ENCODE results near the gene CNTNAP2.

DNA sequence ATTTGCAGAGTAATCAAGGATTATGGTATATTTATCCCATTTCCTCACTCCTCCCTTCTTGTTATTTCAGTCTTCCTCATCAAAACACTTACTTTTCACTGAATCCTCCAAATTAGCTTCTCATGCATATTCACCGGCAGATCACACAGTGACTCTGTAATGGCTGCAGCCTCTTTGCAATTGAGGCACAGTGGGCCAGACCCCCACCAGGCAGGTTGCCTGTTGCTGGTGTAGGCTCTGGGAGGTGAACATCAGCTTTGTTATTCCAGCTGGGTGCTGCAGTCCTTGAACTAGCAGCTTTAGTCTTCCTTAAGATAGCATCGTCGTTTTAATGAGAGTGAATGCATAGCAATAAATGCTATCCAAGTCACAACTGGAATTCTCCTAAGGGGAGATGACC is 449.3 kb downstream of the CNTNAP2 start:
- TF ChIP-seq SP1 (IDR thresholded peaks at IDR 0.05) (no peak), TAF1 (conservative IDR thresholded peaks at IDR 0.05) (no peak), REST (IDR thresholded peaks at IDR 0.05) (no peak), YY1 (IDR thresholded peaks at IDR 0.05) (no peak), MAX (IDR thresholded peaks at IDR 0.05) (no peak), JUND (IDR thresholded peaks at IDR 0.05) (no peak), RAD21 (IDR thresholded peaks at IDR 0.05) (no peak), HNF4G (IDR thresholded peaks at IDR 0.05) (no peak), EGR1 (IDR thresholded peaks at IDR 0.05; ENCODE audit: low read depth in 2 of 2) (no peak), FOXA2 (IDR thresholded peaks at IDR 0.05) (no peak), RXRA (IDR thresholded peaks at IDR 0.05) (no peak)
- TF ChIP-seq, protein P1, sequence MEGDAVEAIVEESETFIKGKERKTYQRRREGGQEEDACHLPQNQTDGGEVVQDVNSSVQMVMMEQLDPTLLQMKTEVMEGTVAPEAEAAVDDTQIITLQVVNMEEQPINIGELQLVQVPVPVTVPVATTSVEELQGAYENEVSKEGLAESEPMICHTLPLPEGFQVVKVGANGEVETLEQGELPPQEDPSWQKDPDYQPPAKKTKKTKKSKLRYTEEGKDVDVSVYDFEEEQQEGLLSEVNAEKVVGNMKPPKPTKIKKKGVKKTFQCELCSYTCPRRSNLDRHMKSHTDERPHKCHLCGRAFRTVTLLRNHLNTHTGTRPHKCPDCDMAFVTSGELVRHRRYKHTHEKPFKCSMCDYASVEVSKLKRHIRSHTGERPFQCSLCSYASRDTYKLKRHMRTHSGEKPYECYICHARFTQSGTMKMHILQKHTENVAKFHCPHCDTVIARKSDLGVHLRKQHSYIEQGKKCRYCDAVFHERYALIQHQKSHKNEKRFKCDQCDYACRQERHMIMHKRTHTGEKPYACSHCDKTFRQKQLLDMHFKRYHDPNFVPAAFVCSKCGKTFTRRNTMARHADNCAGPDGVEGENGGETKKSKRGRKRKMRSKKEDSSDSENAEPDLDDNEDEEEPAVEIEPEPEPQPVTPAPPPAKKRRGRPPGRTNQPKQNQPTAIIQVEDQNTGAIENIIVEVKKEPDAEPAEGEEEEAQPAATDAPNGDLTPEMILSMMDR (IDR thresholded peaks at IDR 0.05; ENCODE audit: low read depth, low read length, missing input control): no peak
- TF ChIP-seq, protein P2, sequence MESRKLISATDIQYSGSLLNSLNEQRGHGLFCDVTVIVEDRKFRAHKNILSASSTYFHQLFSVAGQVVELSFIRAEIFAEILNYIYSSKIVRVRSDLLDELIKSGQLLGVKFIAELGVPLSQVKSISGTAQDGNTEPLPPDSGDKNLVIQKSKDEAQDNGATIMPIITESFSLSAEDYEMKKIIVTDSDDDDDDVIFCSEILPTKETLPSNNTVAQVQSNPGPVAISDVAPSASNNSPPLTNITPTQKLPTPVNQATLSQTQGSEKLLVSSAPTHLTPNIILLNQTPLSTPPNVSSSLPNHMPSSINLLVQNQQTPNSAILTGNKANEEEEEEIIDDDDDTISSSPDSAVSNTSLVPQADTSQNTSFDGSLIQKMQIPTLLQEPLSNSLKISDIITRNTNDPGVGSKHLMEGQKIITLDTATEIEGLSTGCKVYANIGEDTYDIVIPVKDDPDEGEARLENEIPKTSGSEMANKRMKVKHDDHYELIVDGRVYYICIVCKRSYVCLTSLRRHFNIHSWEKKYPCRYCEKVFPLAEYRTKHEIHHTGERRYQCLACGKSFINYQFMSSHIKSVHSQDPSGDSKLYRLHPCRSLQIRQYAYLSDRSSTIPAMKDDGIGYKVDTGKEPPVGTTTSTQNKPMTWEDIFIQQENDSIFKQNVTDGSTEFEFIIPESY (IDR thresholded peaks at IDR 0.05): no peak
